GM18951 (cell line): ENCODE measurements around the gene ZFTA.
A peak's percentile ranks its signal among the peaks of the same experiment; 100 is the strongest.
"Not testable (repeated sequence)": the region's sequence is repeated elsewhere in the genome, so short reads cannot be mapped to it uniquely, and the experiment has no call there.

ENCODE experiments used
- POLR2A ChIP-seq: IDR thresholded peaks from 4 replicates; pipeline ENCODE4 v1.6.1; 2011; ENCODE audit warnings: mild to moderate bottlenecking; ENCODE audit not compliant: insufficient read length, insufficient read depth; ENCODE audit errors: extremely low read depth
- in situ Hi-C: fragments of 300-500 bp; cut with MboI; formaldehyde crosslinking; loops from one replicate; pipeline ENCODE4 v1.12.0; 2022; ENCODE audit warnings: low sequenced_read_pairs, mixed read lengths, inconsistent platforms; ENCODE audit not compliant: unreplicated experiment

Gene ZFTA

DNA sequence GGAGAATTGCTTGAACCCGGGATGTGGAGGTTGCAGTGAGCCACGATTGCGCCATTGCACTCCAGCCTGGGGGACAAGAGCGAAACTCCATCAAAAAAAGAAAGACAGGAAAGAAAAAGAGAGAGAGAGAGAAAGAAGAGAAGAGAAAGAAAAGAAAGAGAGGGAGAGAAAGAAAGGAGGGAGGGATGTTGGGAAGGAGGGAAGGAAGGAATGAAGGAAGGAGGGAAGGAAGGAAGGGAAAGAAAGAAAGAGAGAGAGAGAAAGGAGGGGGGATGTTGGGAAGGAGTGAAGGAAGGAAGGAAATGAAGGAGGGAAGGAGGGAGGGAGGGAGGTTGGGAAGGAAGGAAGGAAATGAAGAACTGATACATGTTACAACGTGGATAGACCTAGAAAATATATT, 32.3 kb upstream of the ZFTA start:
- TF ChIP-seq POLR2A = no peak
- in situ Hi-C loops = no loop called here

DNA sequence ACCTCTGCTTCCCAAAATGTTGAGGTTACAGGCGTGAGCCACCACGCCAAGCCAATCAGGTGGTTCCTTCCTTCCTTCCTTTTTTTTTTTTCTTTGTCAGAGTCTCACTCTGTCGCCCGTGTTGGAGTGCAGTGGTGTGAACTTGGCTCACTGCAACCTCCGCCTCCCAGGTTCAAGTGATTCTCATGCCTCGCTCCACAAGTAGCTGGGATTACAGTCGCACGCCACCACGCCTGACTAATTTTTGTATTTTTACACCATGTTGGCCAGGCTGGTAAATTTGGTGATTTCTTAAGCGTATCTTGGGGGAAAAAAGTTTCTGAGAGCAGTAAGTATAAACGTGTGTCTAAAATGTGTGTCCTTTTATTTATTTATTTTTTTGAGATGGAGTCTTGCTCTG, 26.5 kb upstream of the ZFTA start:
- in situ Hi-C loops = no loop called here
- TF ChIP-seq POLR2A = no peak

- no peak for TF ChIP-seq POLR2A
- in situ Hi-C loops = no loop called here
These were observed 24.6 kb upstream of the ZFTA start for GRCh38 chr11:63793161-63793560.

DNA sequence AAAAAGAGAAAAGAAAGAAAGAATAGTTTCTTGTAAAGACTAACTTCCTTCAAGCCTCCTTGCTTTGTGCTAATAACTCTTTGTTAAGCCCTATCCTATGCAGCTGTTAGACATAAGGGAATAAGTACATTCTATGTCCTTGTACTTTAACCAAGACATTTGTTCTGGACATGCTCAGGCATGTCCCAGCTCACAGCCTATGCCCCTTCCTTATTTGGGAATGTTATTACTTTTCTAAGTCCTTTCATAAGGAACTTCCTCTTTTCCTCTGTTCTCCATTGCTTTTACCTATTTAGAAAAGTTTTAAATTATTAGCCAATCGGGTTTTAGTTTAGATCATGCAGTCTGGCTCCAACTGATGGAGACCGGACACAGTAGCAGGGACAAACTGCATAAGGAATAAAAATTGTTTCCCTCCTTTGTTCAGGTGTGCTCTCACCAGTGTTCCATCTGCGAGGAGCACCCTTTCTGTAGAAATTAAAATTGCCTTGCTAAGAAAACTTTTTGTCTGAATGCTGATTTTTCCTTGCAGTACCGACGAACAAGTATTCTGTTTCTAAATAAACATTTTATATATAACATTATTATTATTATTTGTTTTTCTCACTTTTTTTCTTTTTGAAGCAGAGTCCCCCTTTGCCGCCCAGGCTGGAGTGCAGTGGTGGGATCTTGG, 23.1 kb upstream of the ZFTA start:
- in situ Hi-C loops = no loop called here
- no peak for TF ChIP-seq POLR2A

DNA sequence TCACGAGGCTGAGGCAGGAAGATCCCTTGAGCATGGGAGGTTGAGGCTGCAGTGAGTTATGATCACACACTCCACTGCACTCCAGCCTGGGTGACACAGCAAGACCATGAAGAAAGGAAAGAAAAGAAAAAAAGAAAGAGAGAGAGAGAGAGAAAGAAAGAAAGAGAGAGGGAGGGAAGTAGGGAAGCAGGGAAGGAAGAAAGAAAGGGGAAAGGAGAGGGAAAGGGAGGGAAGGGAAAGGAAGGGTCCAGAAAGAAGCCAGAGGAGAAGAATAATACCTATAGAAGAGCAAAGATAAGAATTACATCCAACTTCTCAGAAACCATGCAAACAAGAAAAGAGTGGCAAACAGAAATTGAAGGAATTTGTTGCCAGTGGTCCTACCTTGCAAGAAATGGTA, 17.2 kb upstream of the ZFTA start:
- in situ Hi-C loops = no loop called here
- no peak for TF ChIP-seq POLR2A

GRCh38 chr11:63783925-63784592, 15.5 kb upstream of the ZFTA start:
- in situ Hi-C loops = no loop called here
- no peak for TF ChIP-seq POLR2A

- in situ Hi-C loops = no loop called here
- no peak for TF ChIP-seq POLR2A
These were observed 14.2 kb upstream of the ZFTA start for GRCh38 chr11:63782749-63783148.

DNA sequence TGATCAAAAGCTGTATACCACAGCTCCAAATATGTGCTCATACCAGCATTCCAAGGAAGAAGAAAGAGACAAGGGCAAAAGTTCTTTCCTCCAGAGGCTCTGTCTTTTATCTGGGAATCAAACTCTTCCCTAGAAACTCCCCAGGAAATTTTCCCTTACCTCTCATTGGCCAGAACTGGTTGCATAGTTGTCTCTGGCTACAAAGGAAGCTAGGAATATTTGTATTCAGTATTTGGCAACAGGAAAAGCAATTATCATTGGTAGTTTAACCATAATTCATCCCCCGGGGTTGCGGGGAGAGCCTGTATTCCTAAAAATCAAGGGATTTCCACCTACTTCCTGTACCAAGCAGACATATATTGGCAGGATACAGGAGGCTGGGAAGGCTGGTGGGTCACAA, 10.5 kb upstream of the ZFTA start:
- in situ Hi-C loops = no loop called here
- TF ChIP-seq POLR2A = no peak

GRCh38 chr11:63775191-63775590, 6.6 kb upstream of the ZFTA start:
- TF ChIP-seq POLR2A = no peak
- in situ Hi-C loops = no loop called here

- in situ Hi-C loops = not testable (repeated sequence)
These were observed 3.3 kb upstream of the ZFTA start for GRCh38 chr11:63771741-63772318.

DNA sequence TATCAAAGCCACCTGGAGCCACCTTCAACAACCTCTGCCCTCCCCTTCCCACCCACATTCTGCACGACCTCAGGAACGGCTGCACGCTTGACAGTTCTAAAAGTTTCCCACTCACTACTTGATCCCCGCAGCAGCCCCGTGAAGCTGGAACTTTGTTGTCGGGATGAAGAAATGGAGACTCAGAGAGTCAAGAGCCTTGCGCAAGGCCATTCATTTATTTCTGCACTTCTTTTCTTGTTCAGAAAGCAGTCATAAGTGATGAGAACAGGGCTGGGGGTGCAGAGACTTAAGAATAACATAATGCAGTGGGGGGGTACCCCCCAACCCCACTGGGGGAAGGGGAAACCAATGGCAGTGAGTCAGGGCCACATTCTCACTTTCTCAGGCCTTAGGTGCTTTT, 2.2 kb upstream of the ZFTA start:
- TF ChIP-seq POLR2A = no peak
- in situ Hi-C loops = no loop called here

DNA sequence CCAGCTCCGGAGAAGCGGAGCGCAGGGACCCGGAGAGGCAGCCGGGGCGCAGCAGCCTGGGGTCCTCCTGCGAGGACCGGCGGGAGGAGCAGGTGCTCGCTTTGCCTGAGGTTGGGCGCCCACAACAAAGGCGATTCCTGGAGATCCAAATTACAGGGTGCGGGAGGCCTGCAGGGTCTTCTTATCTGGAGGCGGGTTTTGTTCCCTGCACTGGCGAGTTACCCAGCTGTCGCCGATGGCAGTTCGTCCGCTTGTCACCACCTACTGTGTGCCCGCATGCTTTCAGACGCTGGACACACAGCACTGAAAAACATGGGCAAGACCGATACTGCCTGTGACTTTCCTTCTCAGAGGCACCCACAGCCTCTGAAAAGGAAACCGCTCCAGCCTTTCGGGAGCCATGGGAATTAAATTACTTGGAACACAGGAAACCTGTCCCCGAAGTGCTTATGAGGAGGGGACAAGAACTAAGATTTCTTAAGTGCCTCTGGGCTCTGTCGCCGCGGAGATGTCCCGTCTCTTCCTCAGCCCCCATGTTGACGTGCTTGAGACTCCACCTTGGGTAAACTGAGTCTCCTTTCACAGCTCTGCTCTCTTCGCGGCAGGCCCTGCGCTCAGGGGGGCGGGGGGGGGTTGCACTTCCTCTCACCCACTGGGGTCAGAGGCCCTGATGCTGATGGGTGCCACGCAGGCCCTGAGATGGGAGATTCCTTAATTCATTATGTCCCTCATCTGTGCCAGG, 1.3 kb upstream of the ZFTA start:
- TF ChIP-seq POLR2A = no peak
- in situ Hi-C loops = no loop called here

DNA sequence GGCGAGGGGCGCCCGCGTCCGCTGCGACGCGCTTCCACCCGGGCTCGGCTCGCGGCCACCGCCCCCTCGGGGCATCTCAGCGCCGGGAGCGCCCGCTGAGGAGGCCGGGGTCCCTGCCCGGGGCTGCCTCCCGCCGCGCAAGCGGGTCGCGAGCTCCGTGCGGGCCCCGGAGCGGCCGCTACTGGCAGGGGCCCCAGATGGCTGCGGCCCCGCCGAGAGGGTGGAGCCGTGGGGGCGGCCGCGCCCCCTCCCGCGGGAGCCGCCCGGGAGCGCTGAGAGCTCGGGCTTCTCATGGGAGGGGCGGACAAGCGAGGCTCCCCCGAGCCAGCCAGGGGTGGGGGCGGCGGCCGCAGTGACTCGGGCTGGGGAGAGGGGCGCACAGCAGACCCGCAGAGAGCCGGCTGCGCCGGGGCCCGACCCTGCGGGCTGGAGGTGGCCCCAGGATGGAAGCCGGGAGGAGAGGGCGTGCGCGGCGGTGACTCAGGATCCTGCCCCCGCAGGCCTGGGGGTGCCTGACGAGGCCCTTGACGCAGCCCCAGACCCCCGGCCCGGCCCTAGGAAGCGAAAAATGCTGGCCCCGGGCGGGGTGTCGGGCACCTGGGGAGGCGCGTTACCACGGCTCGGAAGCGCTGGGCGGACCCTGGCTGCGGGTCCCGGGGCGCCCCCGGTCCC, 603 bp upstream of the ZFTA start:
- in situ Hi-C loops = no loop called here
- peak; percentile 34 for TF ChIP-seq POLR2A
